ENCODE data around the gene KSR2.

- no peak for TF ChIP-seq CTCF (IDR thresholded peaks at IDR 0.05)
- TF ChIP-seq POLR2A (IDR thresholded peaks at IDR 0.05): no peak
- no peak for TF ChIP-seq POLR2AphosphoS5 (IDR thresholded peaks at IDR 0.05)
Measured at GRCh38 chr12:117404940-117405339, 563.9 kb downstream of the KSR2 start.
